BJ (cell line): ENCODE results near the gene FIBCD1. TPM values are rescaled to one million over a fixed set of nuclear protein-coding genes. Genes with fewer than 3 reads are reported as not detected.

Source experiments
- CTCF ChIA-PET: fragments of 350-600 bp; formaldehyde crosslinking; extraction: SDS; loops from one replicate; lab custom pipeline; 2021; ENCODE audit warnings: antibody characterized with exemption, inconsistent platforms; lab: Yijun Ruan, JAX
- POLR2A ChIA-PET: fragments of 300-600 bp; sonication (Branson Sonifier 250); formaldehyde crosslinking; extraction: SDS; loops from one replicate; lab custom pipeline; 2021; ENCODE audit warnings: antibody characterized with exemption; lab: Charles Lee
- DNase-seq: peaks from one replicate; pipeline ENCODE4 v3.0.0-alpha.2; 2011; ENCODE audit warnings: low read depth
- H3K27me3 ChIP-seq: 2 replicates; pipeline ENCODE4 v1.6.0; 2011; ENCODE audit warnings: low read length; ENCODE audit not compliant: control insufficient read depth, insufficient read depth
- H3K36me3 ChIP-seq: 2 replicates; pipeline ENCODE4 v1.5.1; 2011; ENCODE audit warnings: low read length; ENCODE audit not compliant: control insufficient read depth, insufficient read depth
- H3K4me3 ChIP-seq: 2 replicates; pipeline ENCODE4 v1.5.1; 2011; ENCODE audit warnings: low read depth, mild to moderate bottlenecking, control low read depth, low read length
- CTCF ChIP-seq: IDR thresholded peaks from 2 replicates; pipeline ENCODE4 v1.5.1; 2011; ENCODE audit warnings: low read depth, mild to moderate bottlenecking, control low read depth, inconsistent platforms, low read length, moderate library complexity; ENCODE audit not compliant: insufficient read depth
- polyA plus RNA-seq: library from polyadenylated mRNA; depleted of rRNA; stranded (reverse); fragments of >200 nt; gene quantifications from 2 replicates; pipeline ENCODE4 v1.2.3, GENCODE V29; 2011

FIBCD1 gene
- polyA plus RNA-seq, 1 experiment = 1.4 TPM

- ChIA-PET POLR2A (no interaction called here), CTCF (interaction anchor here (1.2 kb wide), 1 partner anchor 12 kb away, joined by 3 read pairs; no protein-coding TSS in a partner anchor)
- TF ChIP-seq CTCF = no peak
- peaks cover 5% of the 10 kb centered on the region for H3K27me3 ChIP-seq
- DNase-seq = no peak
- H3K36me3 ChIP-seq = no peaks in the 10 kb centered on the region
- H3K4me3 ChIP-seq = no peak overlapping the region
Observed at GRCh38 chr9:130963337-130963908, 24.4 kb upstream of the FIBCD1 start.

GRCh38 chr9:130962418-130963316 is 23.6 kb upstream of the FIBCD1 start:
- Histone ChIP-seq H3K36me3 (no peaks in the 10 kb centered on the region), H3K4me3 (no peak overlapping the region), H3K27me3 (peaks cover 7% of the 10 kb centered on the region)
- TF ChIP-seq CTCF = no peak
- peak; percentile 85 for DNase-seq
- POLR2A ChIA-PET = no interaction called here
- CTCF ChIA-PET = interaction anchor here (1.0 to 1.7 kb wide), 6 partner anchors 11 to 262 kb away, joined by 3 to 6 read pairs (median 4); no protein-coding TSS in a partner anchor

- Histone ChIP-seq H3K27me3 (peaks cover 7% of the 10 kb centered on the region), H3K4me3 (no peak overlapping the region), H3K36me3 (no peaks in the 10 kb centered on the region)
- TF ChIP-seq CTCF = no peak
- DNase-seq = no peak
- ChIA-PET CTCF (interaction anchor here (1.0 to 1.7 kb wide), 5 partner anchors 28 to 261 kb away, joined by 3 to 6 read pairs (median 4); no protein-coding TSS in a partner anchor), POLR2A (no interaction called here)
Observed at GRCh38 chr9:130961511-130962300, 22.7 kb upstream of the FIBCD1 start.

- CTCF ChIA-PET = interaction anchor here (1.9 kb wide), 1 partner anchor 38 kb away, joined by 5 read pairs; no protein-coding TSS in a partner anchor
- POLR2A ChIA-PET = no interaction called here
Observed at GRCh38 chr9:130960522-130961378, 21.7 kb upstream of the FIBCD1 start.

More at GRCh38 chr9:130960522-130961378, 21.7 kb upstream of the FIBCD1 start:
- H3K27me3 ChIP-seq = peaks cover 7% of the 10 kb centered on the region
- no peaks in the 10 kb centered on the region for H3K36me3 ChIP-seq
- no peak overlapping the region for H3K4me3 ChIP-seq
- TF ChIP-seq CTCF = no peak
- DNase-seq = no peak
